LHCN-M2 (cell line): ENCODE data around the gene SCYGR2. TPM values are rescaled to one million over a fixed set of nuclear protein-coding genes. Genes with fewer than 3 reads are reported as not detected.

Experiments used
- total RNA-seq: library from RNA; depleted of rRNA; stranded (reverse); fragments of >200 nt; gene quantifications from 2 replicates; pipeline ENCODE4 v1.2.3, GENCODE V29; 2014; rRNA removed

Gene SCYGR2
- total RNA-seq, 1 experiment from 2014 or later, result not detected

Other genes with a start within 250 kb of the SCYGR2 start
- not detected in 2 replicates for gene TM4SF20, start 219.6 kb upstream of the SCYGR2 start, total RNA-seq
- not detected in 2 replicates for gene SCYGR1, start 210.9 kb upstream of the SCYGR2 start, total RNA-seq
- gene AGFG1, start 126.7 kb upstream of the SCYGR2 start, total RNA-seq, result 63.1 and 97.9 TPM in 2 replicates
- gene SCYGR3, start 15.9 kb downstream of the SCYGR2 start, total RNA-seq, result not detected in 2 replicates
- gene SCYGR4, start 18.6 kb downstream of the SCYGR2 start, total RNA-seq, result not detected in 2 replicates
- gene SCYGR5, start 67.9 kb downstream of the SCYGR2 start, total RNA-seq, result not detected in 2 replicates
- gene SLC19A3, start 119.1 kb downstream of the SCYGR2 start, total RNA-seq, result 0.17 and 0.26 TPM in 2 replicates
- gene SCYGR6, start 125.9 kb downstream of the SCYGR2 start, total RNA-seq, result not detected in 2 replicates
- not detected in 2 replicates for gene SCYGR7, start 129.4 kb downstream of the SCYGR2 start, total RNA-seq
- not detected in 2 replicates for gene SCYGR8, start 147.0 kb downstream of the SCYGR2 start, total RNA-seq
- gene CCL20, start 214.9 kb downstream of the SCYGR2 start, total RNA-seq, result 1.3 and 2.3 TPM in 2 replicates